Activated naive CD4-positive, alpha-beta T cell treated with anti-CD3 and anti-CD28 coated beads, Interleukin-2, amount 50 U/mL, for 24 hours (primary cell): Measurements from ENCODE around the gene ANKFY1.

ENCODE experiments used
- H3K27ac Mint-ChIP-seq: one replicate; pipeline ENCODE4 v1.8.0; 2021; ENCODE audit warnings: mild to moderate bottlenecking, mixed read lengths
- H3K27me3 Mint-ChIP-seq: one replicate; pipeline ENCODE4 v1.8.0; 2021; ENCODE audit warnings: mixed read lengths
- H3K36me3 Mint-ChIP-seq: one replicate; pipeline ENCODE4 v1.8.0; 2021; ENCODE audit warnings: mixed read lengths
- H3K4me1 Mint-ChIP-seq: one replicate; pipeline ENCODE4 v1.8.0; 2021; ENCODE audit warnings: mixed read lengths
- H3K4me3 Mint-ChIP-seq: one replicate; pipeline ENCODE4 v1.8.0; 2021; ENCODE audit warnings: mild to moderate bottlenecking, mixed read lengths
- H3K9me3 Mint-ChIP-seq: one replicate; pipeline ENCODE4 v1.8.0; 2021; ENCODE audit warnings: mixed read lengths

The ANKFY1 gene

GRCh38 chr17:4119299-4119698, 144.5 kb downstream of the ANKFY1 start:
- Mint-ChIP-seq H3K4me3 (no peak overlapping the region), H3K36me3 (peaks cover 6% of the 10 kb centered on the region), H3K27me3 (no peaks in the 10 kb centered on the region), H3K27ac (no peak overlapping the region), H3K4me1 (peaks cover 3% of the 10 kb centered on the region), H3K9me3 (no peaks in the 10 kb centered on the region)

GRCh38 chr17:4118015-4118743, 145.6 kb downstream of the ANKFY1 start:
- Mint-ChIP-seq H3K27me3 (no peaks in the 10 kb centered on the region), H3K27ac (no peak overlapping the region), H3K36me3 (peaks cover 5% of the 10 kb centered on the region), H3K4me3 (no peak overlapping the region), H3K9me3 (no peaks in the 10 kb centered on the region), H3K4me1 (peaks cover 3% of the 10 kb centered on the region)

GRCh38 chr17:4116516-4116915, 147.3 kb downstream of the ANKFY1 start:
- H3K27ac Mint-ChIP-seq, result no peak overlapping the region
- H3K4me1 Mint-ChIP-seq, result peaks cover 3% of the 10 kb centered on the region
- no peak overlapping the region for H3K4me3 Mint-ChIP-seq
- H3K27me3 Mint-ChIP-seq, result no peaks in the 10 kb centered on the region
- H3K9me3 Mint-ChIP-seq, result no peaks in the 10 kb centered on the region
- peaks cover 8% of the 10 kb centered on the region for H3K36me3 Mint-ChIP-seq
